ENCODE measurements around the gene ATG4B.

The ATG4B gene

DNA sequence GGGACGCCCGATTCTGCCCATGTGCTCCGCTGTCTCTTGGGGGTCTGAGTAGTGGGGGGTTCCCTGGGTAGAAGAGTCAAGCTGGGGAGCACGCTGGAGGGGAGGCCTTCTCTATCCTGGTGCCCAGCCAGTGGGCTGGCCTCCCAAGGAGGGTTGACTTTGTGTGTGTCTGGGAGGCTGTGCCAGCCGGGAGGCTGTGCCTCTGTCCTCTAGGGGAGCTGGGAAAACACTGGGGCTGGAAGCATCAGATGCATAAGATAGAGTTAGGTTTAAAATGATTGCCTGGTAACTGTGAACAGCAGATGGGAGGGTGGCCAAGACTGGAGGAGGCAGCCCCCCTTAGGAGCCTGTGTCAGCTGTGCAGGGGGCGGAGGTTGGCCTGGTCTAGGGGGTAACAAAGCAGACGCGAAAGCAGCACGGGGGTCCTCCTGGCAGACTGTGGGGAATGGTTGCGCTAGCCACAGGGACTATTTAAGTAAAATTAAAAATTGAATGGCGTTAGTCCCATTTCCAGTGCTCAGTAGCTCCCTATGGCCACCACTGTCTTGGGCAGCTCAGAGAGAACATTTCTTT, 65.6 kb downstream of the ATG4B start:
- H3K4me3 Mint-ChIP-seq, result peak overlapping the region; percentile 86
- peaks cover 25% of the 10 kb centered on the region for H3K9me3 Mint-ChIP-seq
- DNase-seq, result no peak

DNA sequence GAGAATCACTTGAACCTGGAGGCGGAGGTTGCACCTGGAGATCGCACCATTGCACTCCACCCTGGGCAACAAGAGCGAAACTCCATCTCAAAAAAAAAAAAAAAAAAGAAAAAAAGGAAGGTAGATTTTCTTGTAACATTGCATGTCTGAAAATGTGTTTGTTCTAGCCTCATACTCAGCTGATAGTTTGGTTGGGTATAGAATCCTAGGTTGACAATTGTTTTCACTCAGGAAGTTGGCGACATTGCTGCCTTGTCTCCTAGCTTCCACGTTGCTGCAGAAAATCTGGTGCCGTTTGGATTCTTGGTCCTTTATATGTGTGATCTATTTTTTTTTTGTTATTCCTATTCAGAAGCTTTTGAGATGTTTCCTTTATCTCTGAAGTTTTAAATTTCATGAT, 69.0 kb downstream of the ATG4B start:
- peaks cover 74% of the 10 kb centered on the region for H3K36me3 Mint-ChIP-seq (ENCODE audit: low read depth)
- no peak for DNase-seq
- no peaks in the 10 kb centered on the region for H3K27me3 Mint-ChIP-seq (ENCODE audit: low read depth, poor library complexity)
- peaks cover 30% of the 10 kb centered on the region for H3K9me3 Mint-ChIP-seq
- no peak overlapping the region for H3K27ac Mint-ChIP-seq
- peaks cover 15% of the 10 kb centered on the region for H3K4me1 Mint-ChIP-seq
- TF ChIP-seq, protein P1, sequence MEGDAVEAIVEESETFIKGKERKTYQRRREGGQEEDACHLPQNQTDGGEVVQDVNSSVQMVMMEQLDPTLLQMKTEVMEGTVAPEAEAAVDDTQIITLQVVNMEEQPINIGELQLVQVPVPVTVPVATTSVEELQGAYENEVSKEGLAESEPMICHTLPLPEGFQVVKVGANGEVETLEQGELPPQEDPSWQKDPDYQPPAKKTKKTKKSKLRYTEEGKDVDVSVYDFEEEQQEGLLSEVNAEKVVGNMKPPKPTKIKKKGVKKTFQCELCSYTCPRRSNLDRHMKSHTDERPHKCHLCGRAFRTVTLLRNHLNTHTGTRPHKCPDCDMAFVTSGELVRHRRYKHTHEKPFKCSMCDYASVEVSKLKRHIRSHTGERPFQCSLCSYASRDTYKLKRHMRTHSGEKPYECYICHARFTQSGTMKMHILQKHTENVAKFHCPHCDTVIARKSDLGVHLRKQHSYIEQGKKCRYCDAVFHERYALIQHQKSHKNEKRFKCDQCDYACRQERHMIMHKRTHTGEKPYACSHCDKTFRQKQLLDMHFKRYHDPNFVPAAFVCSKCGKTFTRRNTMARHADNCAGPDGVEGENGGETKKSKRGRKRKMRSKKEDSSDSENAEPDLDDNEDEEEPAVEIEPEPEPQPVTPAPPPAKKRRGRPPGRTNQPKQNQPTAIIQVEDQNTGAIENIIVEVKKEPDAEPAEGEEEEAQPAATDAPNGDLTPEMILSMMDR (IDR thresholded peaks at IDR 0.05), result no peak
- no peak overlapping the region for H3K4me3 Mint-ChIP-seq

More for the DNA sequence above, 65.6 kb downstream of the ATG4B start:
- H3K27me3 Mint-ChIP-seq (ENCODE audit: low read depth, poor library complexity), result no peaks in the 10 kb centered on the region
- peaks cover 24% of the 10 kb centered on the region for H3K4me1 Mint-ChIP-seq
- peaks cover 51% of the 10 kb centered on the region for H3K36me3 Mint-ChIP-seq (ENCODE audit: low read depth)
- TF ChIP-seq, protein P1 (IDR thresholded peaks at IDR 0.05), result no peak
- no peak overlapping the region for H3K27ac Mint-ChIP-seq

DNA sequence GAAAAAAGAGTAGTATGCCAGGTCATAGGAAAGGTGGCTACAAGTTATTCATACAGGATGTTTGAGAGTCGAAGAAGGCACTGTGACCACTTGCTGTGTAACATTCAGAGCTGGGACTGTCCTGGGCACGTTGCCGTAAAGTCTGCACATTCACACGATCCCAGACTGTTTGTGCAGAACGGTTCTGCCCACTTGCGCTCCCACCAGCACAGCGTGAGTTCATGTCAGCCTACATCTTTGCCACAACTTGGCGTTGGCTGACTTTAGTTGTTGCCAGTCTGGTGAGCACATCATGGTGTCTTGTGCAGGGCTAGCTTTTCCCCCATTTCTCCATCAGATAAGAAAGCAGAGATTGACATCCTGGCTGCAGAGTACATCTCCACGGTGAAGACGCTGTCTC, 71.4 kb downstream of the ATG4B start:
- H3K9me3 Mint-ChIP-seq, result peaks cover 31% of the 10 kb centered on the region
- H3K27ac Mint-ChIP-seq, result no peak overlapping the region
- DNase-seq, result no peak
- TF ChIP-seq, protein P1 (IDR thresholded peaks at IDR 0.05), result no peak
- H3K4me3 Mint-ChIP-seq, result no peak overlapping the region
- H3K27me3 Mint-ChIP-seq (ENCODE audit: low read depth, poor library complexity), result no peaks in the 10 kb centered on the region
- H3K4me1 Mint-ChIP-seq, result peaks cover 2% of the 10 kb centered on the region
- peaks cover 84% of the 10 kb centered on the region for H3K36me3 Mint-ChIP-seq (ENCODE audit: low read depth)

DNA sequence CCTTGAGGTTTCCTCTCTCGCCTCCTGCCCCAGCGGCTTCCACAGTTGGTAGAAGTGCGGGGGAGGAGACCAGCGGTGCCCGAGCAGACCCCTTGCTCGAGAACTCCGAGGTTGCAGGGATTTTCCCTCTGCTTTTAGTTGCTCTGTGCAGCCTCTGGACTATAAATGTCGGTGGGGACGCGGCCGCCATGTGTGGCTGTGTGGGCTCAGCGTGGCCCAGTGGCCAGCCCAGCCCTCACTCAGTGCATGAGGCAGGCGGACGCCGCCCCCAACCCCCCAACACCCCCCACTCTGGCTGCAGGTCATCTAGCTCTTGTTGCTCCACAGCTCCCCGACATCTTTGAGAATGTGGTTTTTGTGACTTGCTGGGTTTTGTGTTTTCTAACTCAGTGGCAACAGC, 81.6 kb downstream of the ATG4B start:
- peak overlapping the region; percentile 72 for H3K27ac Mint-ChIP-seq
- H3K4me1 Mint-ChIP-seq, result no peaks in the 10 kb centered on the region
- no peak overlapping the region for H3K4me3 Mint-ChIP-seq
- TF ChIP-seq, protein P1 (IDR thresholded peaks at IDR 0.05), result no peak
- DNase-seq, result no peak
- peaks cover 41% of the 10 kb centered on the region for H3K9me3 Mint-ChIP-seq
- H3K36me3 Mint-ChIP-seq (ENCODE audit: low read depth), result peaks cover 91% of the 10 kb centered on the region
- H3K27me3 Mint-ChIP-seq (ENCODE audit: low read depth, poor library complexity), result no peaks in the 10 kb centered on the region

DNA sequence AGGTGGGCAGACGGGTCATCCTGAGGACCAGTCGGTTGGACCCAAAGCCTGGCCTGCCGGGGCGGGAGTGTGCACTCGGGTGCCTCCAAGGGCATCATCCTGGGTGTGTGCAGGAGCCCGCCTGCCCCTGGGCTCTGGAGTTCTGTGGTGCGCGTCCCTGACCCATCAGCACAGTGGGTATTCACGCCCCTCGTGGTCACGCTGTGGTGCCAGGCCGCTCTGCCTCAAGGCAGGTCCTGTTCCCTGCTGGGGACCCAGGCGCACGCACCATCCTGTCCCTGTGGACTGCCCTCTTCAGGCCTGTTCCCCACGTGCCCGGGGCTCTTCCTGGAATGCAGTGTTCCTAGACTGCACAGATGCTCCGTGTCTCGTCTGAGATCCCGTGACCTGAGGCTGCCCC, 82.6 kb downstream of the ATG4B start:
- DNase-seq, result no peak
- H3K4me3 Mint-ChIP-seq, result no peak overlapping the region
- H3K36me3 Mint-ChIP-seq (ENCODE audit: low read depth), result peaks cover 91% of the 10 kb centered on the region
- H3K9me3 Mint-ChIP-seq, result peaks cover 38% of the 10 kb centered on the region
- H3K4me1 Mint-ChIP-seq, result no peaks in the 10 kb centered on the region
- H3K27ac Mint-ChIP-seq, result no peak overlapping the region
- TF ChIP-seq, protein P1 (IDR thresholded peaks at IDR 0.05), result no peak
- no peaks in the 10 kb centered on the region for H3K27me3 Mint-ChIP-seq (ENCODE audit: low read depth, poor library complexity)

DNA sequence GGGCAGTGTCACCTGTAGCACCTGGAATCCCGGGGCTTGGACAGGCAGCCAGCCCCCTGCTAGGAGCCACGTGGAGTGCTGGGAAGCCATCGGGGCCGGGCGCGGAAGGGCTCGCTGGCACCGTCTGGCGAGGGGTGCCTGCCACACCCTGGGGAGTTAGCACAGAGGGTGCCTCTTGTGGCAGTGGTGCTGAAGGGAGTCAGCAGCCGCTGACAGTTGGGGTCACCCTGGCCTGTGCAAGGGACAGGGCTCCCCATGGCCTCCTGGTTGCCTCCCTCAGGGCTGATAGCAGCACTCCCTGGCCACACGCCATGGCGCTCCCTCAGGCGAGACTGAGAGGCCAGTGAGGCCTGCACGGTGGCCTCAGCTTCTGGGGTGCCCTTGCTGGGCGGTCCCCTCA, 83.1 kb downstream of the ATG4B start:
- H3K36me3 Mint-ChIP-seq (ENCODE audit: low read depth), result peaks cover 91% of the 10 kb centered on the region
- peaks cover 38% of the 10 kb centered on the region for H3K9me3 Mint-ChIP-seq
- TF ChIP-seq, protein P1 (IDR thresholded peaks at IDR 0.05), result no peak
- H3K4me1 Mint-ChIP-seq, result no peaks in the 10 kb centered on the region
- H3K27me3 Mint-ChIP-seq (ENCODE audit: low read depth, poor library complexity), result no peaks in the 10 kb centered on the region
- H3K27ac Mint-ChIP-seq, result no peak overlapping the region
- no peak overlapping the region for H3K4me3 Mint-ChIP-seq
- DNase-seq, result no peak
